ENCODE data around the gene CRIP1.

CRIP1 gene

GRCh38 chr14:105471823-105472485, 14.7 kb upstream of the CRIP1 start:
- peaks cover 3% of the 10 kb centered on the region in 2 donors for H3K36me3 ChIP-seq (ENCODE audit: control insufficient read depth in 2 of 2, insufficient read depth in 2 of 2, low read length in 2 of 2)
- peak overlapping the region; percentile 41 for H3K27ac ChIP-seq (ENCODE audit: low read length)
- no peaks in the 10 kb centered on the region for H3K9me3 ChIP-seq (ENCODE audit: control insufficient read depth in 2 of 2, low read length in 2 of 2)
- no peak overlapping the region for H3K4me3 ChIP-seq (ENCODE audit: low read length in 2 of 2)
- H3K27me3 ChIP-seq (ENCODE audit: control insufficient read depth in 1 of 2, insufficient read depth in 2 of 2, low read length in 2 of 2), result peaks cover 0 to 3% of the 10 kb centered on the region in 2 donors
- H3K4me1 ChIP-seq (ENCODE audit: control insufficient read depth, insufficient read depth, low read length), result peaks cover 66% of the 10 kb centered on the region
- no peak overlapping the region for H3K9ac ChIP-seq (ENCODE audit: low read length in 2 of 2)

GRCh38 chr14:105472486-105472991, 14.1 kb upstream of the CRIP1 start:
- Histone ChIP-seq H3K9me3 (ENCODE audit: control insufficient read depth in 2 of 2, low read length in 2 of 2) (no peaks in the 10 kb centered on the region), H3K4me3 (ENCODE audit: low read length in 2 of 2) (no peak overlapping the region), H3K9ac (ENCODE audit: low read length in 2 of 2) (no peak overlapping the region), H3K4me1 (ENCODE audit: control insufficient read depth, insufficient read depth, low read length) (peaks cover 71% of the 10 kb centered on the region), H3K36me3 (ENCODE audit: control insufficient read depth in 2 of 2, insufficient read depth in 2 of 2, low read length in 2 of 2) (peaks cover 3% of the 10 kb centered on the region in 2 donors), H3K27me3 (ENCODE audit: control insufficient read depth in 1 of 2, insufficient read depth in 2 of 2, low read length in 2 of 2) (peaks cover 0 to 3% of the 10 kb centered on the region in 2 donors), H3K27ac (ENCODE audit: low read length) (peak overlapping the region; percentile 41)

- H3K4me1 ChIP-seq (ENCODE audit: control insufficient read depth, insufficient read depth, low read length), result peaks cover 68% of the 10 kb centered on the region
- no peak overlapping the region for H3K9ac ChIP-seq (ENCODE audit: low read length in 2 of 2)
- H3K36me3 ChIP-seq (ENCODE audit: control insufficient read depth in 2 of 2, insufficient read depth in 2 of 2, low read length in 2 of 2), result peaks cover 0 to 3% of the 10 kb centered on the region in 2 donors
- H3K27ac ChIP-seq (ENCODE audit: low read length), result peak overlapping the region; percentile 49
- peaks cover 0 to 3% of the 10 kb centered on the region in 2 donors for H3K27me3 ChIP-seq (ENCODE audit: control insufficient read depth in 1 of 2, insufficient read depth in 2 of 2, low read length in 2 of 2)
- H3K4me3 ChIP-seq (ENCODE audit: low read length in 2 of 2), result peak overlapping the region; percentile 49 to 81
- H3K9me3 ChIP-seq (ENCODE audit: control insufficient read depth in 2 of 2, low read length in 2 of 2), result no peaks in the 10 kb centered on the region
Observed at GRCh38 chr14:105473033-105473676, 13.5 kb upstream of the CRIP1 start.

GRCh38 chr14:105473677-105474482, 12.8 kb upstream of the CRIP1 start:
- peak overlapping the region; percentile 49 to 81 for H3K4me3 ChIP-seq (ENCODE audit: low read length in 2 of 2)
- H3K27me3 ChIP-seq (ENCODE audit: control insufficient read depth in 1 of 2, insufficient read depth in 2 of 2, low read length in 2 of 2), result peaks cover 0 to 3% of the 10 kb centered on the region in 2 donors
- H3K27ac ChIP-seq (ENCODE audit: low read length), result peak overlapping the region; percentile 49
- H3K4me1 ChIP-seq (ENCODE audit: control insufficient read depth, insufficient read depth, low read length), result peaks cover 62% of the 10 kb centered on the region
- H3K9ac ChIP-seq (ENCODE audit: low read length in 2 of 2), result no peak overlapping the region
- no peaks in the 10 kb centered on the region for H3K9me3 ChIP-seq (ENCODE audit: control insufficient read depth in 2 of 2, low read length in 2 of 2)
- no peaks in the 10 kb centered on the region for H3K36me3 ChIP-seq (ENCODE audit: control insufficient read depth in 2 of 2, insufficient read depth in 2 of 2, low read length in 2 of 2)

GRCh38 chr14:105474483-105475268, 12.0 kb upstream of the CRIP1 start, which contains the start of gene CRIP2:
Gene CRIP2, plus strand, starts transcription at chr14:105474821. Its CDS starts 42 bp downstream, at chr14:105474863.
- peak within 1 kb of the TSS; percentile 69 for H3K27ac ChIP-seq (ENCODE audit: low read length)
- H3K4me1 ChIP-seq (ENCODE audit: control insufficient read depth, insufficient read depth, low read length), result peaks cover 56% of the 10 kb centered on the region
- H3K36me3 ChIP-seq (ENCODE audit: control insufficient read depth in 2 of 2, insufficient read depth in 2 of 2, low read length in 2 of 2), result peaks cover 0 to under 1% of the 10 kb centered on the region in 2 donors
- H3K9ac ChIP-seq (ENCODE audit: low read length in 2 of 2), result peak within 1 kb of the TSS; percentile 53 to 58
- H3K9me3 ChIP-seq (ENCODE audit: control insufficient read depth in 2 of 2, low read length in 2 of 2), result no peaks in the 10 kb centered on the region
- H3K4me3 ChIP-seq (ENCODE audit: low read length in 2 of 2), result peak within 1 kb of the TSS; percentile 54 to 81
- peaks cover 0 to 3% of the 10 kb centered on the region in 2 donors for H3K27me3 ChIP-seq (ENCODE audit: control insufficient read depth in 1 of 2, insufficient read depth in 2 of 2, low read length in 2 of 2)

GRCh38 chr14:105475269-105476096, 11.2 kb upstream of the CRIP1 start:
- Histone ChIP-seq H3K27ac (ENCODE audit: low read length) (peak overlapping the region; percentile 69), H3K9ac (ENCODE audit: low read length in 2 of 2) (peak overlapping the region; percentile 53 to 58), H3K36me3 (ENCODE audit: control insufficient read depth in 2 of 2, insufficient read depth in 2 of 2, low read length in 2 of 2) (peaks cover 0 to 3% of the 10 kb centered on the region in 2 donors), H3K9me3 (ENCODE audit: control insufficient read depth in 2 of 2, low read length in 2 of 2) (no peaks in the 10 kb centered on the region), H3K4me1 (ENCODE audit: control insufficient read depth, insufficient read depth, low read length) (peaks cover 62% of the 10 kb centered on the region), H3K27me3 (ENCODE audit: control insufficient read depth in 1 of 2, insufficient read depth in 2 of 2, low read length in 2 of 2) (peaks cover 0 to 3% of the 10 kb centered on the region in 2 donors), H3K4me3 (ENCODE audit: low read length in 2 of 2) (peak overlapping the region; percentile 54 to 81)

- H3K9me3 ChIP-seq (ENCODE audit: control insufficient read depth in 2 of 2, low read length in 2 of 2), result no peaks in the 10 kb centered on the region
- peak overlapping the region; percentile 54 to 81 for H3K4me3 ChIP-seq (ENCODE audit: low read length in 2 of 2)
- peak overlapping the region; percentile 53 to 58 for H3K9ac ChIP-seq (ENCODE audit: low read length in 2 of 2)
- peaks cover 0 to 3% of the 10 kb centered on the region in 2 donors for H3K36me3 ChIP-seq (ENCODE audit: control insufficient read depth in 2 of 2, insufficient read depth in 2 of 2, low read length in 2 of 2)
- H3K27ac ChIP-seq (ENCODE audit: low read length), result peak overlapping the region; percentile 69
- H3K27me3 ChIP-seq (ENCODE audit: control insufficient read depth in 1 of 2, insufficient read depth in 2 of 2, low read length in 2 of 2), result peaks cover 0 to 3% of the 10 kb centered on the region in 2 donors
- H3K4me1 ChIP-seq (ENCODE audit: control insufficient read depth, insufficient read depth, low read length), result peaks cover 64% of the 10 kb centered on the region
Observed at GRCh38 chr14:105476097-105476830, 10.4 kb upstream of the CRIP1 start.

- Histone ChIP-seq H3K36me3 (ENCODE audit: control insufficient read depth in 2 of 2, insufficient read depth in 2 of 2, low read length in 2 of 2) (peaks cover 0 to 3% of the 10 kb centered on the region in 2 donors), H3K27me3 (ENCODE audit: control insufficient read depth in 1 of 2, insufficient read depth in 2 of 2, low read length in 2 of 2) (peaks cover 0 to 3% of the 10 kb centered on the region in 2 donors), H3K9ac (ENCODE audit: low read length in 2 of 2) (peak overlapping the region; percentile 53 to 58), H3K27ac (ENCODE audit: low read length) (peak overlapping the region; percentile 69), H3K4me3 (ENCODE audit: low read length in 2 of 2) (peak overlapping the region; percentile 54 to 81), H3K9me3 (ENCODE audit: control insufficient read depth in 2 of 2, low read length in 2 of 2) (no peaks in the 10 kb centered on the region), H3K4me1 (ENCODE audit: control insufficient read depth, insufficient read depth, low read length) (peaks cover 65% of the 10 kb centered on the region)
Observed at GRCh38 chr14:105476831-105477659, 9.6 kb upstream of the CRIP1 start.
